HepG2 (cell line): Measurements from ENCODE around the gene EIF4G1. TPM values are rescaled to one million over a fixed set of nuclear protein-coding genes. Genes with fewer than 3 reads are reported as not detected.

Experiments used
- ATF7-NPFF ChIP-seq: sonication (generic); formaldehyde crosslinking; IDR thresholded peaks from 2 replicates; pipeline ENCODE4 v1.8.1; 2023; ENCODE audit warnings: mild to moderate bottlenecking, low read depth, missing genetic modification reagents, moderate library complexity
- CBX1 ChIP-seq: IDR thresholded peaks from one replicate; pipeline ENCODE4 v1.6.1; 2016; ENCODE audit warnings: antibody characterized with exemption, low read depth
- ELF4 ChIP-seq: sonication (generic); formaldehyde crosslinking; IDR thresholded peaks from 2 replicates; pipeline ENCODE4 v1.5.0; 2020; ENCODE audit warnings: missing genetic modification reagents, mild to moderate bottlenecking, moderate library complexity, borderline replicate concordance
- ESRRA ChIP-seq: sonication (generic); formaldehyde crosslinking; IDR thresholded peaks from 2 replicates; pipeline ENCODE4 v1.5.1; 2020; ENCODE audit warnings: mild to moderate bottlenecking, low read depth, missing genetic modification reagents
- FOXK1 ChIP-seq: sonication (generic); formaldehyde crosslinking; IDR thresholded peaks from 2 replicates; pipeline ENCODE4 v1.4.0; 2020; ENCODE audit warnings: low read depth, missing genetic modification reagents, borderline replicate concordance
- NCOR1 ChIP-seq: fragments of 200-600 bp; sonication (generic); IDR thresholded peaks from 2 replicates; pipeline ENCODE4 v1.7.0; 2017; ENCODE audit warnings: antibody characterized with exemption, low read length, borderline replicate concordance
- SMYD3 ChIP-seq: sonication (generic); formaldehyde crosslinking; IDR thresholded peaks from 2 replicates; pipeline ENCODE4 v1.8.1; 2023; ENCODE audit warnings: mild to moderate bottlenecking, missing genetic modification reagents
- TCF7 ChIP-seq: sonication (generic); IDR thresholded peaks from 2 replicates; pipeline ENCODE4 v1.6.1; 2016; ENCODE audit warnings: antibody characterized with exemption, low read depth
- XBP1 ChIP-seq: sonication (generic); formaldehyde crosslinking; IDR thresholded peaks from 2 replicates; pipeline ENCODE4 v1.5.0; 2020; ENCODE audit warnings: missing genetic modification reagents
- XRCC5 ChIP-seq: fragments of 200-400 bp; formaldehyde crosslinking; optimal IDR thresholded peaks from 2 replicates; pipeline ENCODE3; 2017; ENCODE audit warnings: mild to moderate bottlenecking, low read length
- ZBTB10 ChIP-seq: sonication (generic); formaldehyde crosslinking; IDR thresholded peaks from 2 replicates; pipeline ENCODE4 v1.4.0; 2020; ENCODE audit warnings: missing genetic modification reagents, borderline replicate concordance
- ZFY ChIP-seq: sonication (generic); formaldehyde crosslinking; IDR thresholded peaks from 2 replicates; pipeline ENCODE4 v1.4.0; 2020; ENCODE audit warnings: missing genetic modification reagents
- ZNF280B ChIP-seq: sonication (generic); formaldehyde crosslinking; IDR thresholded peaks from 2 replicates; pipeline ENCODE4 v1.5.0; 2020; ENCODE audit warnings: missing genetic modification reagents, mild to moderate bottlenecking, borderline replicate concordance
- ZNF850 ChIP-seq: sonication (generic); formaldehyde crosslinking; conservative IDR thresholded peaks from 2 replicates; pipeline ENCODE4 v1.9.0; 2021; ENCODE audit warnings: mild to moderate bottlenecking, missing genetic modification reagents
- ZXDC ChIP-seq: sonication (generic); formaldehyde crosslinking; IDR thresholded peaks from 2 replicates; pipeline ENCODE4 v1.5.0; 2020; ENCODE audit warnings: mild to moderate bottlenecking, missing genetic modification reagents
- polyA plus RNA-seq, 8 experiments: library from polyadenylated mRNA; depleted of rRNA in 3 of 8; stranded (reverse) in 7 of 8; unstranded in 1 of 8; fragments of >200 nt; fragmentation: Illumina TruSeq in 4 of 8; extraction: Trizol in 4 of 8; gene quantifications; 2 replicates each; pipeline versions ENCODE4 v1.2.1 to v1.2.3, GENCODE V29; 2011 to 2016; ENCODE audit warnings: low read depth in 4 of 8, missing spikeins in 1 of 8, mixed read lengths in 1 of 8; ENCODE audit not compliant: insufficient read depth in 1 of 8
- total RNA-seq, 5 experiments: library from RNA; depleted of rRNA; stranded (reverse); fragments of >200 nt; fragmentation: Illumina TruSeq; extraction: Trizol; gene quantifications; 2 replicates each; pipeline ENCODE4 v1.2.3, GENCODE V29; 2016; ENCODE audit warnings: low read depth in 1 of 5
- TF ChIP-seq, protein P1 (sequence below): sonication (generic); formaldehyde crosslinking; IDR thresholded peaks from 2 replicates; pipeline ENCODE4 v1.5.1; 2020; ENCODE audit warnings: missing genetic modification reagents, mild to moderate bottlenecking, borderline replicate concordance

Gene EIF4G1
- total and polyA plus RNA-seq, 2 of the 13 experiments (the other 11 are each of a cell fraction or from before 2014, with no cell fraction given): 208 to 213 TPM

DNA sequence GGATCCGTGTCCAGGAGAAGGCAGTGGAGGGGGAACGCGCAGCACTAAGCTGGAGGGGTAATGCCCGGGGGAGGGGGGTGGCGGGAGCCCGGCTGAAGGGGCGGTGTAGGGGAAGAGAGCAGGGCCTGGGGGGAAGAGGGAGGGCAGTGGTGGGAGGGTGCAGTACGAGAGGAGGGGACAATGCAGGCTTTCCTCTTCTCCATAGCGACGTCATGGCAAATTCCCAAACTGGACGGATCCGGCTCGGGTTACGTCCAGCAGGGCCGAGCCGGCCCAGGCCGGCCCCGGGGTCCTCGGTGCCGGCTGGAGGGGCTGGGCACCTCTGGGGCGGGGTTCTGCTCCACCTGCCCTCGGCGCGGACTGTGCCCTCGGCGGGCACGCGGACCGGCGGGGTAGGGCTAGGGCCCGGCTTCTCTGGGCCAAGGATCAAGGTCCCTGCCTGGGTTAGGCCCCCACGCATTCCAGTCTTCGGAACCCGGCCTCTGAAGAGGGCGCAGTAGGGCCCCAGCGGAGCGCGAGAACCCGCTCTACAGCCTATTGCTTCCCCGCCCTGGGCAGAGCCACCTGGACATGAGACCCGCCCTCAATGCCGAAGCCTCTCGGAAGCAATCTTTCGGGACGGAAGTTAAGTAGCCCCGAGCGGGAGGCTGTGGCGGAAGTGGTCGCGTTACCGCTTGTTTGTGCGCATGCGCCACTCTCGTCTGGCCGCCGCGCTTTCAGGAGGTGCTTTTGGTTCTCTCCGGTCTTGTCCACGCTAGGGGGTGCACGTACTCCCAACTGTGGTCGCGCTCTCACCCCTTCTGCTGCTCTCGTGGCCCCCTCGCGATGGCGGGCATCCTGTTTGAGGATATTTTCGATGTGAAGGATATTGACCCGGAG is 48.5 kb downstream of the EIF4G1 start (continued):
- TF ChIP-seq ZNF280B (CRISPR knock-in tag) (peak; percentile 65; the same call in 1 of the 2 replicates), CBX1 (peak; percentile 14), SMYD3 (peak; percentile 81; the same call in 1 of the 2 replicates), ZBTB10 (CRISPR knock-in tag) (peak; percentile 28; the same call in 1 of the 2 replicates), ESRRA (CRISPR knock-in tag) (peak; percentile 59), ATF7-NPFF (CRISPR knock-in tag) (no peak; the same call in 1 of the 2 replicates), ELF4 (CRISPR knock-in tag) (no peak; the same call in 1 of the 2 replicates), ZFY (CRISPR knock-in tag) (peak; percentile 90), FOXK1 (CRISPR knock-in tag) (peak; percentile 45; the same call in 1 of the 2 replicates), ZNF850 (peak; percentile 93; the same call in 1 of the 2 replicates), XRCC5 (peak; percentile 67), ZXDC (CRISPR knock-in tag) (peak; percentile 75), XBP1 (CRISPR knock-in tag) (no peak), TCF7 (no peak), NCOR1 (peak; percentile 86)
- TF ChIP-seq, protein P1, sequence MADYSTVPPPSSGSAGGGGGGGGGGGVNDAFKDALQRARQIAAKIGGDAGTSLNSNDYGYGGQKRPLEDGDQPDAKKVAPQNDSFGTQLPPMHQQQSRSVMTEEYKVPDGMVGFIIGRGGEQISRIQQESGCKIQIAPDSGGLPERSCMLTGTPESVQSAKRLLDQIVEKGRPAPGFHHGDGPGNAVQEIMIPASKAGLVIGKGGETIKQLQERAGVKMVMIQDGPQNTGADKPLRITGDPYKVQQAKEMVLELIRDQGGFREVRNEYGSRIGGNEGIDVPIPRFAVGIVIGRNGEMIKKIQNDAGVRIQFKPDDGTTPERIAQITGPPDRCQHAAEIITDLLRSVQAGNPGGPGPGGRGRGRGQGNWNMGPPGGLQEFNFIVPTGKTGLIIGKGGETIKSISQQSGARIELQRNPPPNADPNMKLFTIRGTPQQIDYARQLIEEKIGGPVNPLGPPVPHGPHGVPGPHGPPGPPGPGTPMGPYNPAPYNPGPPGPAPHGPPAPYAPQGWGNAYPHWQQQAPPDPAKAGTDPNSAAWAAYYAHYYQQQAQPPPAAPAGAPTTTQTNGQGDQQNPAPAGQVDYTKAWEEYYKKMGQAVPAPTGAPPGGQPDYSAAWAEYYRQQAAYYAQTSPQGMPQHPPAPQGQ (CRISPR knock-in tag): no peak
